GM12878 (cell line): ENCODE measurements around the gene C20orf202. TPM values are rescaled to one million over a fixed set of nuclear protein-coding genes. Genes with fewer than 3 reads are reported as not detected.

ENCODE experiments used
- BMI1 ChIP-seq: fragments of 450-650 bp; IDR thresholded peaks from 2 replicates; pipeline ENCODE4 v1.6.1; 2016; ENCODE audit warnings: mild to moderate bottlenecking, moderate library complexity, borderline replicate concordance
- MYB ChIP-seq: fragments of 150-350 bp; IDR thresholded peaks from 2 replicates; pipeline ENCODE4 v1.6.1; 2014; ENCODE audit warnings: mild to moderate bottlenecking, low read depth, low read length, borderline replicate concordance
- TBL1XR1 ChIP-seq: IDR thresholded peaks from 2 replicates; pipeline ENCODE4 v1.6.1; 2012; ENCODE audit warnings: low read depth, low read length, improper control_type of control experiment
- ZNF24 ChIP-seq: fragments of 450-650 bp; IDR thresholded peaks from 2 replicates; pipeline ENCODE4 v1.6.1; 2017; ENCODE audit warnings: antibody characterized with exemption, mild to moderate bottlenecking
- ZZZ3 ChIP-seq: IDR thresholded peaks from 2 replicates; pipeline ENCODE4 v1.6.1; 2011; ENCODE audit warnings: low read depth; ENCODE audit not compliant: control insufficient read depth, insufficient read length
- polyA plus RNA-seq, 11 experiments: library from polyadenylated mRNA; depleted of rRNA in 4 of 11; unstranded in 6 of 11; stranded (reverse) in 5 of 11; fragments of >200 nt; fragmentation: Nextera tagmentation in 4 of 11; fragmentation: Illumina TruSeq in 1 of 11; extraction: Ambion mirVana in 4 of 11; extraction: Trizol in 1 of 11; gene quantifications; 1 replicate in 1 of 11; 2 replicates in 10 of 11; pipeline versions ENCODE4 v1.2.1 to v1.2.3, GENCODE V29; 2011 to 2016; ENCODE audit warnings: inconsistent platforms in 2 of 11, missing spikeins in 2 of 11, low read depth in 1 of 11
- total RNA-seq, 4 experiments: library from RNA; depleted of rRNA in 3 of 4; stranded (reverse); fragments of >200 nt in 3 of 4; fragmentation: Illumina TruSeq in 1 of 4; extraction: Trizol in 1 of 4; gene quantifications; 2 replicates each; pipeline versions ENCODE4 v1.2.1 to v1.2.3, GENCODE V29; 2013 to 2021
- TF ChIP-seq, protein P1 (sequence below): fragments of 450-650 bp; formaldehyde crosslinking; IDR thresholded peaks from 2 replicates; pipeline ENCODE4 v1.4.0; 2020; ENCODE audit warnings: mild to moderate bottlenecking, moderate library complexity
- TF ChIP-seq, protein P2 (sequence below): IDR thresholded peaks from 2 replicates; pipeline ENCODE4 v1.6.1; 2012; ENCODE audit warnings: mild to moderate bottlenecking, low read depth, low read length
- TF ChIP-seq, protein P3 (sequence below): IDR thresholded peaks from 2 replicates; pipeline ENCODE4 v1.6.1; 2011; ENCODE audit warnings: mild to moderate bottlenecking, low read depth, low read length, moderate library complexity; ENCODE audit not compliant: insufficient replicate concordance

C20orf202 gene
- total and polyA plus RNA-seq, 10 of the 15 experiments (the other 5 are each of a cell fraction or from before 2014, with no cell fraction given) = 0.04 TPM; not detected in 8

DNA sequence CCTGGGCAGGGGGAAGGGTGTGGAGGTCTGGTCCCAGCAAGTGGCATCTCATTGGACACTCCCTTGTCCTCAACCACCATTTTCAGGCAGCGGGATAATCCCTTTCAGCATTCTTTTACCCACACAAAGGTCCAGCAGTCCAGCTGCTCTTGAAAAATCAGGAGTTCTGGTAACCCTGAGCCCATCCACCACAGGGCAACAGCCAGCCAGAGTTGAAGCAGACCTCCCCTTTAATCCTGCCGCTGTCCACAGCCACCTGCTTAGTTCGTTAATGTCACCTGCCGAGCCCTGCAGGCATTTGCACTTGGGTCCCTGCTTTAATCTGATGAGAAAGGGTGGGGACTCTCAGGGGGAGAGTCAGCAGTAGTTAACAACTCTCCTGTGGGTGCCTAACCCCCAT is 29.6 kb upstream of the C20orf202 start (continued):
- TF ChIP-seq, protein P1, sequence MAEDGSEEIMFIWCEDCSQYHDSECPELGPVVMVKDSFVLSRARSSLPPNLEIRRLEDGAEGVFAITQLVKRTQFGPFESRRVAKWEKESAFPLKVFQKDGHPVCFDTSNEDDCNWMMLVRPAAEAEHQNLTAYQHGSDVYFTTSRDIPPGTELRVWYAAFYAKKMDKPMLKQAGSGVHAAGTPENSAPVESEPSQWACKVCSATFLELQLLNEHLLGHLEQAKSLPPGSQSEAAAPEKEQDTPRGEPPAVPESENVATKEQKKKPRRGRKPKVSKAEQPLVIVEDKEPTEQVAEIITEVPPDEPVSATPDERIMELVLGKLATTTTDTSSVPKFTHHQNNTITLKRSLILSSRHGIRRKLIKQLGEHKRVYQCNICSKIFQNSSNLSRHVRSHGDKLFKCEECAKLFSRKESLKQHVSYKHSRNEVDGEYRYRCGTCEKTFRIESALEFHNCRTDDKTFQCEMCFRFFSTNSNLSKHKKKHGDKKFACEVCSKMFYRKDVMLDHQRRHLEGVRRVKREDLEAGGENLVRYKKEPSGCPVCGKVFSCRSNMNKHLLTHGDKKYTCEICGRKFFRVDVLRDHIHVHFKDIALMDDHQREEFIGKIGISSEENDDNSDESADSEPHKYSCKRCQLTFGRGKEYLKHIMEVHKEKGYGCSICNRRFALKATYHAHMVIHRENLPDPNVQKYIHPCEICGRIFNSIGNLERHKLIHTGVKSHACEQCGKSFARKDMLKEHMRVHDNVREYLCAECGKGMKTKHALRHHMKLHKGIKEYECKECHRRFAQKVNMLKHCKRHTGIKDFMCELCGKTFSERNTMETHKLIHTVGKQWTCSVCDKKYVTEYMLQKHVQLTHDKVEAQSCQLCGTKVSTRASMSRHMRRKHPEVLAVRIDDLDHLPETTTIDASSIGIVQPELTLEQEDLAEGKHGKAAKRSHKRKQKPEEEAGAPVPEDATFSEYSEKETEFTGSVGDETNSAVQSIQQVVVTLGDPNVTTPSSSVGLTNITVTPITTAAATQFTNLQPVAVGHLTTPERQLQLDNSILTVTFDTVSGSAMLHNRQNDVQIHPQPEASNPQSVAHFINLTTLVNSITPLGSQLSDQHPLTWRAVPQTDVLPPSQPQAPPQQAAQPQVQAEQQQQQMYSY (CRISPR knock-in tag) = no peak
- TF ChIP-seq, protein P2, sequence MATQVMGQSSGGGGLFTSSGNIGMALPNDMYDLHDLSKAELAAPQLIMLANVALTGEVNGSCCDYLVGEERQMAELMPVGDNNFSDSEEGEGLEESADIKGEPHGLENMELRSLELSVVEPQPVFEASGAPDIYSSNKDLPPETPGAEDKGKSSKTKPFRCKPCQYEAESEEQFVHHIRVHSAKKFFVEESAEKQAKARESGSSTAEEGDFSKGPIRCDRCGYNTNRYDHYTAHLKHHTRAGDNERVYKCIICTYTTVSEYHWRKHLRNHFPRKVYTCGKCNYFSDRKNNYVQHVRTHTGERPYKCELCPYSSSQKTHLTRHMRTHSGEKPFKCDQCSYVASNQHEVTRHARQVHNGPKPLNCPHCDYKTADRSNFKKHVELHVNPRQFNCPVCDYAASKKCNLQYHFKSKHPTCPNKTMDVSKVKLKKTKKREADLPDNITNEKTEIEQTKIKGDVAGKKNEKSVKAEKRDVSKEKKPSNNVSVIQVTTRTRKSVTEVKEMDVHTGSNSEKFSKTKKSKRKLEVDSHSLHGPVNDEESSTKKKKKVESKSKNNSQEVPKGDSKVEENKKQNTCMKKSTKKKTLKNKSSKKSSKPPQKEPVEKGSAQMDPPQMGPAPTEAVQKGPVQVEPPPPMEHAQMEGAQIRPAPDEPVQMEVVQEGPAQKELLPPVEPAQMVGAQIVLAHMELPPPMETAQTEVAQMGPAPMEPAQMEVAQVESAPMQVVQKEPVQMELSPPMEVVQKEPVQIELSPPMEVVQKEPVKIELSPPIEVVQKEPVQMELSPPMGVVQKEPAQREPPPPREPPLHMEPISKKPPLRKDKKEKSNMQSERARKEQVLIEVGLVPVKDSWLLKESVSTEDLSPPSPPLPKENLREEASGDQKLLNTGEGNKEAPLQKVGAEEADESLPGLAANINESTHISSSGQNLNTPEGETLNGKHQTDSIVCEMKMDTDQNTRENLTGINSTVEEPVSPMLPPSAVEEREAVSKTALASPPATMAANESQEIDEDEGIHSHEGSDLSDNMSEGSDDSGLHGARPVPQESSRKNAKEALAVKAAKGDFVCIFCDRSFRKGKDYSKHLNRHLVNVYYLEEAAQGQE = no peak
- TF ChIP-seq ZZZ3 (no peak), MYB (no peak), TBL1XR1 (no peak), ZNF24 (no peak), BMI1 (no peak)
- TF ChIP-seq, protein P3, sequence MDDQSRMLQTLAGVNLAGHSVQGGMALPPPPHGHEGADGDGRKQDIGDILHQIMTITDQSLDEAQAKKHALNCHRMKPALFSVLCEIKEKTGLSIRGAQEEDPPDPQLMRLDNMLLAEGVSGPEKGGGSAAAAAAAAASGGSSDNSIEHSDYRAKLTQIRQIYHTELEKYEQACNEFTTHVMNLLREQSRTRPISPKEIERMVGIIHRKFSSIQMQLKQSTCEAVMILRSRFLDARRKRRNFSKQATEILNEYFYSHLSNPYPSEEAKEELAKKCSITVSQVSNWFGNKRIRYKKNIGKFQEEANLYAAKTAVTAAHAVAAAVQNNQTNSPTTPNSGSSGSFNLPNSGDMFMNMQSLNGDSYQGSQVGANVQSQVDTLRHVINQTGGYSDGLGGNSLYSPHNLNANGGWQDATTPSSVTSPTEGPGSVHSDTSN = no peak
